Activated naive CD8-positive, alpha-beta T cell treated with anti-CD3 and anti-CD28 coated beads, Interleukin-2, amount 50 U/mL, for 16 hours (primary cell): ENCODE data around the gene TXNDC11.

Source experiments
- DNase-seq: peaks from one replicate; pipeline ENCODE4 v3.0.0-alpha.2; 2020; ENCODE audit warnings: low read depth, low spot score

TXNDC11 gene

DNA sequence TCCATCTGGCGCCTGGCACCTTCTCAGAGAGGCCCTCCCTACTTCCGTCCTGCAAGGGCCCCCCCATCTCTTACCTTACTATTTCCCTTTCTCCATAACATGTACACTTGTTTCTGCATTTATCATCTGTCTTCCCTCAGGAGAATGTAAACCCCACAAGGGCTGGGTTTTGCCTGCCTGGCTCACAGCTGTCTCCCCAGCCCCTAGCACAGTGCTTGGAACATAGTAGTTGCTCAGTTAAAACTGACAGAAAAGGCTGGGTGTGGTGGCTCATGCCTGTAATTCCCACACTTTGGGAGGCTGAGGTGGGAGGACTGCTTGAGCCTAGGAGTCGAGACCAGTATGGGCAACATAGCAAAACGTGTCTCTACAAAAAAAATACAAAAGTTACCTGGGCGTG is 80.1 kb downstream of the TXNDC11 start:
- DNase-seq: no peak

- no peak for DNase-seq
Measured at GRCh38 chr16:11660565-11660964, 82.1 kb downstream of the TXNDC11 start.

- DNase-seq: no peak
Measured at GRCh38 chr16:11658896-11659708, 83.6 kb downstream of the TXNDC11 start.

GRCh38 chr16:11657556-11657955 is 85.1 kb downstream of the TXNDC11 start:
- DNase-seq: no peak

GRCh38 chr16:11655655-11656054 is 87.0 kb downstream of the TXNDC11 start:
- DNase-seq: no peak

DNA sequence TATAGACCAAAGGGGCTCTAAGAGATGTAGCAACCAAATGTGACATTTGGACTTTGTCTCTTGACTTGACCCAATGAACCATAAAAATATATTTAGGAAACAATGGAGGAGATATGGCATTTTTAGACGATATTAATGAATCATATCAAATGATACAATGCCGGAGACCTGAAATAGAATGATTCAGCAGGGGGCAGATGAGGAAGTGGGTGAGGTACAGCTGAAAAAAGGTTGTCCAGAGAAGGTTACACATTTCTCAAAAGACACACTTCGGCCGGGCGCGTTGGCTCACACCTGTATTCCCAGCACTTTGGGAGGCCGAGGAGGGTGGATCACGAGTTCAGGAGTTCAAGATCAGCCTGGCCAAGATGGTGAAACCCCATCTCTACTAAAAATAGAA is 90.9 kb downstream of the TXNDC11 start:
- DNase-seq: no peak

- DNase-seq: no peak
Measured at GRCh38 chr16:11650641-11651591, 91.7 kb downstream of the TXNDC11 start.

GRCh38 chr16:11649276-11649675 is 93.4 kb downstream of the TXNDC11 start:
- DNase-seq: no peak

- DNase-seq: no peak
Measured at GRCh38 chr16:11642765-11643116, 99.9 kb downstream of the TXNDC11 start.

DNA sequence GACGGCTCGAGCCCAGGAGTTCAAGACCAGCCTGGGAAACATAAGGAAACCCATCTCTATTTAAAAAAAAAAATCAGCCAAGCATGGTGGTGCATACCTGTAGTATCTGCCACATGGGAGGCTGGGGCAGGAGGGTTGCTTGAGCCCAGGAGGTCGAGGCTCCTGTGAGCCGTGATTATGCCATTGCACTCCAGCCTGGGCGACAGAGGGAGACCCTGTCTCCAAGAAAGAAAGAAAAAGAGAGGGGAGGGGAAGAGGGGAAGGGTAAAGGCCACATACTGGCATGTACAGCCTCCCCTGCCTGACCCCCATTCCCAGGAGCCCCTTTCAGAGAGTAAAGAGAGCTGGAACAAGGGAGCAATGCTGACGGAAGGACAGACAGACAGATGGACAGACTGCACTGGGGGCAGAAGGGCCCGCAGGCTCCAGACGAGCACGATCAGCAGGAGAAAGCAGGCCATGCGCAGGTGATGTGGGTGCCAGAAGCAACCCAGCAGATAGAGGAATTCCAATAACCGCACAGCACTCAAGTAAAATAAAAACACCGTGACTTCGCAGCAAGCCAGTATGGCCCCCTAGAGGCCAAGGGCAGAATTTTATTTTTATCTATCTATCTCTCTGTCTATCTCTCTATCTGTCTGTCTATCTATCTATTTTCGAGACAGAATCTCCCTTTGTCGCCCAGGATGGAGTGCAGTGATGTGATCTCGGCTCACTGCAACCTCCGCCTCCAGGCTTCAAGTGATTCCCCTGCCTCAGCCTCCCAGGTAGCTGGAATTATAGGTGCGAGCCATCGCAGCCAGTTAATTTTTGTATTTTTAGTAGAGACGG is 101.5 kb downstream of the TXNDC11 start:
- DNase-seq: no peak

GRCh38 chr16:11639925-11640899 is 102.4 kb downstream of the TXNDC11 start:
- DNase-seq: no peak

- DNase-seq: no peak
Measured at GRCh38 chr16:11639008-11639562, 103.6 kb downstream of the TXNDC11 start.

DNA sequence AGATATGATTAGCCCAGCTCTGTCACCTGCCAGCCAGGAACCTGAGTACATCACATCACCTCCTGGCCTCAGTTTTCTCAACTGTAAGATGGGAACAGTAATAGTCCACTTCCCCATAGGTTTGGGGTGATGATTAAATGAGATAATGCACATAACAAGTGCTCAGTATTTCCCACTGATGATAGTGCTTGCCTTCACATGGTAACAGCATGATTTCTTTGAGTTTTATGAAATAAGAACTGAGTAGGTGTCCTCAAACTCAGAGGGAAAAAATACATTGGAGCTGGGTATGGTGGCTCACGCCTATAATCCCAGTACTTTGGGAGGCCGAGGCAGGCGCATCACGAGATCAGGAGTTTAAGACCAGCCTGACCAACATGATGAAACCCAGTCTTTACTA is 104.5 kb downstream of the TXNDC11 start:
- no peak for DNase-seq

DNA sequence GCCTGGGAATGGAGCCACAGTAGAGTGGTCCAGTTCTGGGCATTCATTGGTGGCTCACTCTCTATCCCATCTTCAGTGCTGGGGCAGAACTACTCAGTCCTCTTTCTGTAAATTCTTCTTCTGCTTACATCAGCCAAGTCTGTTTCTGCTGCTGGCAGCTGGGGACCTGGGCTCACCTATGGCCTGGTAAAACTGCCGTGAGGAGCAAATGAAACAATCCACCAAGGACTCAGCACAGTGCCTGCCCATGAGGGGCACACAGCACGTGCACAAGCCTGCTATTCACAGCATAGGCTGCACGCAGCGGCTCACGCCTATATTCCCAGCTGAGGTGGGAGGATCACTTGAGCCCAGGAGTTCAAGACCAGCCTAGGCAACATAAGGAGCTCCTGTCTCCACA is 105.3 kb downstream of the TXNDC11 start:
- DNase-seq: no peak

DNA sequence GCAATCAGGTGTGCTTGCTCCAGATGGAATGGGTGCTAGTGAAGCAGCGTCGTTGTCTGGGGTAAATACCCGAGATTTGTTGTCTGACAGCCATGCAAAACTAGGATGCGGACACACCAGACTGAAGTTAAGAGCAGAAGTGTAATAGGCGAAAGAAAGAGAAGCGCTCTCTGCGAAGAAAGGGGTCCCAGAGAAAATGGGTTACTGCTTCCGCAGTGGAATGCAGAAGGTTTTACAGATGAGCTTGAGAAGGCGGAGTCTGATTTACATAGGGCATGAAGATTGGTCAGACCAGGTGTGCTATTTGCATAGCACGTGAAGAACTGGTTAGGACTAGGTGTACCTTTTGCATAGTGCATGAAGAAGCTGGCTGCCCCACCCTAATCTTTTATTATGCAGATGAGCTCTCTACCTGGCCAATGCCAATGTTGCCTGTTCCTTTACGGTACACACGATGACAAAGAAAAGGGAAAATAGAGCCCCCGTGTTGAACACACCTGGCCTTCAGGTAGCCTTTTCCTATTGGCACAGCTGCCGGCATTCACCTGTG is 106.4 kb downstream of the TXNDC11 start:
- DNase-seq: no peak

DNA sequence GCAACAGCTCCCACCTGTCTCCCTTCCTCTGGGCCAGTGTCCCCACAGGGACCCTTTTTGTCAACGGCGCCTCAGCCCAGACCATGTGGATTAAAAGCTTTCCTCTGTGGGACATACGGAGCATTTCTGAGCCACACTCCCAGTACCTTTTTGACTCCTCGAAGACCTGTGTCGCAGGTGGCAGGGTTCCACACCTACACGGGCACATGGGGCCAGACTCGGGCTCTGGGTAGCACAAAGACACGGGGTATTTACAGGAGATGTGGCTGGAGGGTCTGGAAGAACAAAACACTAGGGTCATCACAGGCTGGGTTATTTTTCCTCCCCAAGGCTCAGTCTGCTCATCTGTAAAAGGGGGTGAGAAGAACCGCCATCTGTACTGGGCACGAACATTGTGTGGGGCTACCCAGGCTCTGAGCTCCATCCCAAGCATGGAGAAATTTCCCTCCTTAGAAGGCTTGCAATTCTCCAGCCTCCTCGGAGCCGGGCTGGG is 106.9 kb downstream of the TXNDC11 start:
- DNase-seq: no peak

DNA sequence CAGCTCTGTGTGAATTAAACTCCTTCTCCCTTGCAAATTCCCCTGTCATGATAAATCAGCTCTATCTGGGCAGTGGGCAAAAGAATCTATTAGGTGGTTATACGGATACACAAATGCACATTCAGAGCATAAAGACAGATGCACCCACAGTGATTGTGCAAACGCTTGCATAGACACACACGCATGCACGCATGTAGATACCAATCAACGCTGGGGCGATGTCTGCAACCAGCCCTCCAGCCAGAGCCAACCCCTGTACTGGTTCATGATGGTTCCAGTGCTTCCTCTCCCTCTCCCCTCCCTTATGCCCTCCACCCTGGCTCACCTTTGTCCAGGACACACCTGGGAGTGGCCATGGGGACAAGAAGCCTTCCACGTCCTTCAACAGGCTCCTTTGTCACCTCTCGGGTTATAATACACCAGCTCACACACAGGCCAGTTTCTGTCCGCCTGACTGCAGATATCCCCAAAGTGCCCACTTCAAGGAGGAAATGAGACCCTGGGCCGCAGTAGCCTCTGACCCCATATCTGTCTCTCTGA is 107.5 kb downstream of the TXNDC11 start:
- no peak for DNase-seq

DNA sequence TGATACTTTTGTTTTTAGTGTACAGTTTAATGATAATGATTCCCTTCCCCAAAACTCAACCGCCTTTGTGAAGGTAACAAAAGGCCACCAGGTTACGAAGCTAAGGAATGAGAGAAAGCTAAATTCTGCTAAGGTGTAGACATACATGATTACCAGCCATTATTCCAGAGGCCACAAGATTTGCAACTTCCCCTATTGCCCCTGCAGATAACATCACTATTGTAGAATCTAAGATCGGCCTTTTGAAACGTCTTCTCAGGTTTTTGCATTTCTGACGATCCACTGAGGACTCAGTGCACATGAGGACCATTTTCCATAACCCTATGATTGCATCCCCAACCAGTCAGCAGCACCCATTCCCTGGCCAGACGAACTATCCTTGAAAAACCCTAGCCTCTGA is 108.3 kb downstream of the TXNDC11 start:
- no peak for DNase-seq

GRCh38 chr16:11633113-11633512 is 109.5 kb downstream of the TXNDC11 start:
- DNase-seq: no peak
